ENCODE data around the gene SNCB.

GRCh38 chr5:176644294-176644693 lies 14.0 kb upstream of the SNCB start:
- no peak for TF ChIP-seq CTCF (conservative IDR thresholded peaks at IDR 0.05 in 1 of 2, IDR thresholded peaks at IDR 0.05 in 1 of 2; ENCODE audit: extremely low read depth in 1 of 2, insufficient read depth in 1 of 2, low read depth in 1 of 2, low read length in 2 of 2)
- TF ChIP-seq EZH2 (IDR thresholded peaks at IDR 0.05; ENCODE audit: borderline replicate concordance, low read length), result no peak
